ENCODE data around the gene ZCCHC7. TPM values are rescaled to one million over a fixed set of nuclear protein-coding genes. Genes with fewer than 3 reads are reported as not detected.
"Not testable (repeated sequence)": the region's sequence is repeated elsewhere in the genome, so short reads cannot be mapped to it uniquely, and the experiment has no call there.

Gene ZCCHC7
- polyA plus RNA-seq, 1 donor from 2014 or later, result 10.9 TPM

DNA sequence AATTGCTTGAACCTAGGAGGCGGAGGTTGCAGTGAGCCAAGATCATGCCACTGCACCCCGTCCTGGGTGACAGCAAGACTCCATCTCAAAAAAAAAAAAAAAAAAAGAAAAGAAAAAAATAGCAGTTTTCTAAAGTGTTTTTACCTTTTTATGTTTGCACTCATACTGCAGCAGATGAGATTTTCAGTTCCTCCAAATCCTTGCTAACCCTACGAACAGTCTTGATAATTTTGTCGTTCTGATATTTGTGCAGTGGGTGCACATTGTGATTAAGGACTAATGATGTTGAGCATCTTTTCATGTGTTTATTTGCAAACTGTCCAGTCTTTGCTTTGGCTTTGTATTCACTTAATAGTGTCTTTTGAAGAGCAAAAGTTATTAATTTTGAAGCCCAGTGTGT lies 42.9 kb downstream of the ZCCHC7 start:
- Histone ChIP-seq H3K27ac (ENCODE audit: low read length) (no peak overlapping the region), H3K79me2 (replicated peaks; ENCODE audit: insufficient read depth, low read length) (no peaks in the 10 kb centered on the region), H3K27me3 (ENCODE audit: insufficient read depth, low read depth, low read length) (no peaks in the 10 kb centered on the region), H3K9ac (ENCODE audit: low read length) (no peak overlapping the region), H3K4me3 (ENCODE audit: low read length) (no peak overlapping the region), H3K4me2 (ENCODE audit: low read length) (no peak overlapping the region), H4K20me1 (ENCODE audit: insufficient read depth) (no peaks in the 10 kb centered on the region), H2AFZ (ENCODE audit: low read depth, low read length) (no peak overlapping the region), H3K36me3 (ENCODE audit: insufficient read depth, low read length) (no peaks in the 10 kb centered on the region), H3F3A (ENCODE audit: insufficient read depth, low read length, poor library complexity, severe bottlenecking) (no peaks in the 10 kb centered on the region), H3K9me3 (ENCODE audit: low read length) (no peaks in the 10 kb centered on the region), H3K9me2 (ENCODE audit: insufficient read depth, low read length) (no peaks in the 10 kb centered on the region)
- TF ChIP-seq SMC3 (conservative IDR thresholded peaks at IDR 0.05; ENCODE audit: poor library complexity) (no peak), POLR2AphosphoS5 (IDR thresholded peaks at IDR 0.05) (no peak), EP300 (conservative IDR thresholded peaks at IDR 0.05; ENCODE audit: poor library complexity, severe bottlenecking) (no peak), RAD21 (conservative IDR thresholded peaks at IDR 0.05) (no peak), TAF1 (IDR thresholded peaks at IDR 0.05; ENCODE audit: low read depth) (no peak), EZH2 (IDR thresholded peaks at IDR 0.05; ENCODE audit: borderline replicate concordance, insufficient read depth, low read length, poor library complexity, severe bottlenecking) (no peak), MXI1 (conservative IDR thresholded peaks at IDR 0.05; ENCODE audit: poor library complexity, severe bottlenecking) (no peak)
- TF ChIP-seq, protein P1, sequence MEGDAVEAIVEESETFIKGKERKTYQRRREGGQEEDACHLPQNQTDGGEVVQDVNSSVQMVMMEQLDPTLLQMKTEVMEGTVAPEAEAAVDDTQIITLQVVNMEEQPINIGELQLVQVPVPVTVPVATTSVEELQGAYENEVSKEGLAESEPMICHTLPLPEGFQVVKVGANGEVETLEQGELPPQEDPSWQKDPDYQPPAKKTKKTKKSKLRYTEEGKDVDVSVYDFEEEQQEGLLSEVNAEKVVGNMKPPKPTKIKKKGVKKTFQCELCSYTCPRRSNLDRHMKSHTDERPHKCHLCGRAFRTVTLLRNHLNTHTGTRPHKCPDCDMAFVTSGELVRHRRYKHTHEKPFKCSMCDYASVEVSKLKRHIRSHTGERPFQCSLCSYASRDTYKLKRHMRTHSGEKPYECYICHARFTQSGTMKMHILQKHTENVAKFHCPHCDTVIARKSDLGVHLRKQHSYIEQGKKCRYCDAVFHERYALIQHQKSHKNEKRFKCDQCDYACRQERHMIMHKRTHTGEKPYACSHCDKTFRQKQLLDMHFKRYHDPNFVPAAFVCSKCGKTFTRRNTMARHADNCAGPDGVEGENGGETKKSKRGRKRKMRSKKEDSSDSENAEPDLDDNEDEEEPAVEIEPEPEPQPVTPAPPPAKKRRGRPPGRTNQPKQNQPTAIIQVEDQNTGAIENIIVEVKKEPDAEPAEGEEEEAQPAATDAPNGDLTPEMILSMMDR (IDR thresholded peaks at IDR 0.05; ENCODE audit: poor library complexity, severe bottlenecking), result no peak
- TF ChIP-seq, protein P2, sequence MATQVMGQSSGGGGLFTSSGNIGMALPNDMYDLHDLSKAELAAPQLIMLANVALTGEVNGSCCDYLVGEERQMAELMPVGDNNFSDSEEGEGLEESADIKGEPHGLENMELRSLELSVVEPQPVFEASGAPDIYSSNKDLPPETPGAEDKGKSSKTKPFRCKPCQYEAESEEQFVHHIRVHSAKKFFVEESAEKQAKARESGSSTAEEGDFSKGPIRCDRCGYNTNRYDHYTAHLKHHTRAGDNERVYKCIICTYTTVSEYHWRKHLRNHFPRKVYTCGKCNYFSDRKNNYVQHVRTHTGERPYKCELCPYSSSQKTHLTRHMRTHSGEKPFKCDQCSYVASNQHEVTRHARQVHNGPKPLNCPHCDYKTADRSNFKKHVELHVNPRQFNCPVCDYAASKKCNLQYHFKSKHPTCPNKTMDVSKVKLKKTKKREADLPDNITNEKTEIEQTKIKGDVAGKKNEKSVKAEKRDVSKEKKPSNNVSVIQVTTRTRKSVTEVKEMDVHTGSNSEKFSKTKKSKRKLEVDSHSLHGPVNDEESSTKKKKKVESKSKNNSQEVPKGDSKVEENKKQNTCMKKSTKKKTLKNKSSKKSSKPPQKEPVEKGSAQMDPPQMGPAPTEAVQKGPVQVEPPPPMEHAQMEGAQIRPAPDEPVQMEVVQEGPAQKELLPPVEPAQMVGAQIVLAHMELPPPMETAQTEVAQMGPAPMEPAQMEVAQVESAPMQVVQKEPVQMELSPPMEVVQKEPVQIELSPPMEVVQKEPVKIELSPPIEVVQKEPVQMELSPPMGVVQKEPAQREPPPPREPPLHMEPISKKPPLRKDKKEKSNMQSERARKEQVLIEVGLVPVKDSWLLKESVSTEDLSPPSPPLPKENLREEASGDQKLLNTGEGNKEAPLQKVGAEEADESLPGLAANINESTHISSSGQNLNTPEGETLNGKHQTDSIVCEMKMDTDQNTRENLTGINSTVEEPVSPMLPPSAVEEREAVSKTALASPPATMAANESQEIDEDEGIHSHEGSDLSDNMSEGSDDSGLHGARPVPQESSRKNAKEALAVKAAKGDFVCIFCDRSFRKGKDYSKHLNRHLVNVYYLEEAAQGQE (IDR thresholded peaks at IDR 0.05; ENCODE audit: borderline replicate concordance), result no peak

DNA sequence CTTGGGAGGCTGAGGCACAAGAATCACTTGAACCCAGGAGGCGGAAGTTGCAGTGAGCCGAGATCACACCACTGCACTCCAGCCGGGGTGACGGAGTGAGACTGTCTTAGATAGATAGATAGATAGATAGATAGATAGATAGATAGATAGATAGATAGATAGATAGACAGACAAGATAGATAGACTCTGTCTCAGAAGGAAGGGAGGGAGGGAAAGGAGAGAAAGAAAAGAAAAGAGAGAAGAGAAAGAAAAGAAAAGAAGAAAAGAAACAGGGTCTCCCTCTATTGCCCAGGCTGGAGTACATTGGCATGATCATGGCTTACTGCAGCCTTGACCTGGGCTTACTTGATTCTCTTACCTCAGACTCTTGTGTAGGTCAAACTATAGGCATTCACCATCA lies 44.0 kb downstream of the ZCCHC7 start:
- H3K4me3 ChIP-seq (ENCODE audit: low read length); H3K27me3 ChIP-seq (ENCODE audit: insufficient read depth, low read depth, low read length); H3K79me2 ChIP-seq (replicated peaks; ENCODE audit: insufficient read depth, low read length); H3K9me3 ChIP-seq (ENCODE audit: low read length); H4K20me1 ChIP-seq (ENCODE audit: insufficient read depth); H3K36me3 ChIP-seq (ENCODE audit: insufficient read depth, low read length); H2AFZ ChIP-seq (ENCODE audit: low read depth, low read length); H3K4me2 ChIP-seq (ENCODE audit: low read length); H3K9me2 ChIP-seq (ENCODE audit: insufficient read depth, low read length); H3F3A ChIP-seq (ENCODE audit: insufficient read depth, low read length, poor library complexity, severe bottlenecking); H3K9ac ChIP-seq (ENCODE audit: low read length); H3K27ac ChIP-seq (ENCODE audit: low read length): not testable (repeated sequence)

DNA sequence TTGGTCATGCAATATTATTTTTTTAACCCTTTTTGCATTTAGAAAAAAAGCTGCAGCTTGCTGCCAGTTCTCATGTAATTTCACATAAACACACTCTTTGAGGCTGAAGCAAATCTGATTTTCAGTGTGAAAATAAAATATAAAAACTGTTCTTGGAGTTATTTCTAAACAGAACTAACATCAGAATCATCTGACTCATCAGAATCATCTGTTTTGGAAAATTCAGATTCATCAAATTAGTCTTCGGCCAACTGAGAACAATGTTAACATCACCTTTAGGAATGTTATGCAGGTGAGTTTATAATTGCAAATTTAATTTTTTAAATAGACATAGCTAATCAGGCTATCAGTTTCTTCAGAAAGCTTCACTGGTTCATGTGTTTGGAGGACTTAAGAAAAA lies 45.3 kb downstream of the ZCCHC7 start:
- H3K79me2 ChIP-seq (replicated peaks; ENCODE audit: insufficient read depth, low read length), result no peaks in the 10 kb centered on the region
- TF ChIP-seq, protein P2 (IDR thresholded peaks at IDR 0.05; ENCODE audit: borderline replicate concordance), result no peak
- no peak for TF ChIP-seq EZH2 (IDR thresholded peaks at IDR 0.05; ENCODE audit: borderline replicate concordance, insufficient read depth, low read length, poor library complexity, severe bottlenecking)
- TF ChIP-seq SMC3 (conservative IDR thresholded peaks at IDR 0.05; ENCODE audit: poor library complexity), result no peak
- TF ChIP-seq, protein P1 (IDR thresholded peaks at IDR 0.05; ENCODE audit: poor library complexity, severe bottlenecking), result no peak
- TF ChIP-seq RAD21 (conservative IDR thresholded peaks at IDR 0.05), result no peak
- no peak for TF ChIP-seq POLR2AphosphoS5 (IDR thresholded peaks at IDR 0.05)
- TF ChIP-seq TAF1 (IDR thresholded peaks at IDR 0.05; ENCODE audit: low read depth), result no peak
- TF ChIP-seq EP300 (conservative IDR thresholded peaks at IDR 0.05; ENCODE audit: poor library complexity, severe bottlenecking), result no peak
- TF ChIP-seq MXI1 (conservative IDR thresholded peaks at IDR 0.05; ENCODE audit: poor library complexity, severe bottlenecking), result no peak
- no peak overlapping the region for H3K4me2 ChIP-seq (ENCODE audit: low read length)
- no peak overlapping the region for H3K27ac ChIP-seq (ENCODE audit: low read length)
- no peak overlapping the region for H3K4me3 ChIP-seq (ENCODE audit: low read length)
- no peaks in the 10 kb centered on the region for H4K20me1 ChIP-seq (ENCODE audit: insufficient read depth)
- H3K9me2 ChIP-seq (ENCODE audit: insufficient read depth, low read length), result no peaks in the 10 kb centered on the region
- no peaks in the 10 kb centered on the region for H3F3A ChIP-seq (ENCODE audit: insufficient read depth, low read length, poor library complexity, severe bottlenecking)
- H3K9me3 ChIP-seq (ENCODE audit: low read length), result no peaks in the 10 kb centered on the region
- no peak overlapping the region for H3K9ac ChIP-seq (ENCODE audit: low read length)
- H3K27me3 ChIP-seq (ENCODE audit: insufficient read depth, low read depth, low read length), result no peaks in the 10 kb centered on the region
- H2AFZ ChIP-seq (ENCODE audit: low read depth, low read length), result no peak overlapping the region
- H3K36me3 ChIP-seq (ENCODE audit: insufficient read depth, low read length), result no peaks in the 10 kb centered on the region

Data from neural cell (in vitro differentiated cells).